Aorta (tissue), 5 donors: Measurements from ENCODE around the gene C19orf44. TPM values are rescaled to one million over a fixed set of nuclear protein-coding genes. Genes with fewer than 3 reads are reported as not detected.

Experiments used
- ATAC-seq: fragments of 200-7000 bp; cut with Tn5 transposase; one replicate; pipeline ENCODE4 v1.9.1; 2022; ENCODE audit warnings: moderate library complexity; ENCODE audit not compliant: low FRiP score
- DNase-seq, 2 donors: peaks; one replicate each; pipeline ENCODE4 v3.0.0-alpha.2; 2020
- H3K27ac ChIP-seq, 2 donors: one replicate each; pipeline ENCODE4 v1.5.1; 2013; ENCODE audit warnings: low read length in 2 of 2, mild to moderate bottlenecking in 2 of 2, moderate library complexity in 2 of 2, control low read depth in 1 of 2, inconsistent platforms in 1 of 2, low read depth in 1 of 2
- H3K27me3 ChIP-seq, 2 donors: one replicate each; pipeline ENCODE4 v1.6.1; 2013; ENCODE audit warnings: control low read depth in 1 of 2, low read length in 1 of 2, mild to moderate bottlenecking in 1 of 2, moderate library complexity in 1 of 2; ENCODE audit not compliant: insufficient read depth in 2 of 2, control insufficient read depth in 1 of 2
- H3K36me3 ChIP-seq, 2 donors: one replicate each; pipeline ENCODE4 v1.6.1; 2013; ENCODE audit warnings: control low read depth in 1 of 2, low read length in 1 of 2, mild to moderate bottlenecking in 1 of 2; ENCODE audit not compliant: insufficient read depth in 2 of 2, control insufficient read depth in 1 of 2
- H3K4me1 ChIP-seq, 2 donors: one replicate each; pipeline ENCODE4 v1.6.1; 2013; ENCODE audit warnings: low read length in 2 of 2, control low read depth in 1 of 2, mild to moderate bottlenecking in 1 of 2, moderate library complexity in 1 of 2; ENCODE audit not compliant: insufficient read depth in 2 of 2, control insufficient read depth in 1 of 2
- H3K4me3 ChIP-seq, 2 donors: one replicate each; pipeline ENCODE4 v1.5.1; 2013; ENCODE audit warnings: low read length in 2 of 2, control low read depth in 1 of 2, mild to moderate bottlenecking in 1 of 2
- H3K9me3 ChIP-seq: one replicate; pipeline ENCODE4 v1.6.1; 2013; ENCODE audit warnings: mild to moderate bottlenecking, low read length; ENCODE audit not compliant: control insufficient read depth
- WGBS, 2 donors: extraction: QIAGEN DNeasy Blood & Tissue Kit; methylation state at CpG; one replicate each; pipeline ENCODE4 v1.1.7; 2013; 5-methylcytosine and 5-hydroxymethylcytosine counted together
- intact Hi-C, 2 donors: fragments of 100-400 bp; cut with DNase I; formaldehyde crosslinking; loops; one replicate each; pipeline versions ENCODE4 v1.14.2 to v1.15.0; 2022
- polyA plus RNA-seq, 2 donors: library from polyadenylated mRNA; stranded (reverse); fragments of 200-250 nt; gene quantifications; one replicate each; pipeline ENCODE4 v1.2.3, GENCODE V29; 2013
- total RNA-seq, 2 donors: library from RNA; stranded (reverse); fragmentation: NEBNext Ultra II Directional; extraction: Animal tissue kit (Norgen Biotek cat#: 25700); gene quantifications; one replicate each; pipeline ENCODE4 v1.2.1, GENCODE V29; 2021
- donor health status: healthy with polysubstance abuse.
- donor health status: Bipolar disorder and iron deficiency.
- donor health status: DM: no; HTN: no; CAD: no.
- donor health status: DM: no; HTN: no; CAD: no.
- donor health status: DM: yes; HTN: yes; CAD: no.

C19orf44 gene
- total and polyA plus RNA-seq, 4 donors, result 1.4 to 8.2 (median 5.0) TPM

GRCh38 chr19:16457195-16457953, 38.8 kb upstream of the C19orf44 start:
- intact Hi-C loops, result no loop called here
- no peak overlapping the region for H3K4me3 ChIP-seq
- peaks cover 0 to 2% of the 10 kb centered on the region in 2 donors for H3K4me1 ChIP-seq
- no peaks in the 10 kb centered on the region for H3K9me3 ChIP-seq
- no peaks in the 10 kb centered on the region for H3K27me3 ChIP-seq
- ATAC-seq (peak; percentile 67), DNase-seq (peak in 1 of 2 donors; percentile 65)
- no peaks in the 10 kb centered on the region for H3K36me3 ChIP-seq
- 4 to 10% methylated on average over 16 of the region's 16 CpGs for WGBS, 2 donors
- H3K27ac ChIP-seq, result peak overlapping the region in 1 of 2 donors; percentile 16

- ATAC-seq (peak; percentile 40), DNase-seq (no peak)
- no peaks in the 10 kb centered on the region for H3K9me3 ChIP-seq
- 45 to 47% methylated on average over 8 of the region's 8 CpGs for WGBS, 2 donors
- H3K4me3 ChIP-seq, result no peak overlapping the region
- H3K27ac ChIP-seq, result no peak overlapping the region
- no peaks in the 10 kb centered on the region for H3K36me3 ChIP-seq
- no peaks in the 10 kb centered on the region for H3K27me3 ChIP-seq
- intact Hi-C loops, result no loop called here
- peaks cover 0 to 2% of the 10 kb centered on the region in 2 donors for H3K4me1 ChIP-seq
These were observed 38.3 kb upstream of the C19orf44 start for GRCh38 chr19:16457954-16458331.

GRCh38 chr19:16458391-16459341, 37.5 kb upstream of the C19orf44 start:
- H3K9me3 ChIP-seq, result no peaks in the 10 kb centered on the region
- H3K27me3 ChIP-seq, result no peaks in the 10 kb centered on the region
- intact Hi-C loops, result no loop called here
- 82% methylated on average over 25 of the region's 25 CpGs for WGBS, 2 donors
- no peak for DNase-seq
- H3K36me3 ChIP-seq, result no peaks in the 10 kb centered on the region
- no peak overlapping the region for H3K27ac ChIP-seq
- H3K4me1 ChIP-seq, result peaks cover 0 to 2% of the 10 kb centered on the region in 2 donors
- ATAC-seq, result no peak
- H3K4me3 ChIP-seq, result no peak overlapping the region

- no peaks in the 10 kb centered on the region for H3K4me1 ChIP-seq
- no peaks in the 10 kb centered on the region for H3K9me3 ChIP-seq
- intact Hi-C loops, result no loop called here
- no peak overlapping the region for H3K4me3 ChIP-seq
- H3K36me3 ChIP-seq, result no peaks in the 10 kb centered on the region
- no peak overlapping the region for H3K27ac ChIP-seq
- no peaks in the 10 kb centered on the region for H3K27me3 ChIP-seq
- ATAC-seq (no peak), DNase-seq (no peak)
- WGBS, 2 donors, result 93 to 94% methylated on average over 3 of the region's 3 CpGs
These were observed 36.5 kb upstream of the C19orf44 start for GRCh38 chr19:16459680-16460079.

GRCh38 chr19:16460454-16460853, 35.7 kb upstream of the C19orf44 start:
- no peak for DNase-seq
- Histone ChIP-seq H3K4me1 (no peaks in the 10 kb centered on the region), H3K27me3 (no peaks in the 10 kb centered on the region), H3K27ac (no peak overlapping the region), H3K36me3 (no peaks in the 10 kb centered on the region), H3K9me3 (no peaks in the 10 kb centered on the region), H3K4me3 (no peak overlapping the region)
- WGBS, 2 donors, result 73 to 77% methylated on average over 8 of the region's 8 CpGs
- ATAC-seq, result no peak
- intact Hi-C loops, result no loop called here

GRCh38 chr19:16461630-16462051, 34.6 kb upstream of the C19orf44 start:
- 76 to 78% methylated on average over 9 of the region's 9 CpGs for WGBS, 2 donors
- Histone ChIP-seq H3K27me3 (no peaks in the 10 kb centered on the region), H3K27ac (no peak overlapping the region), H3K9me3 (no peaks in the 10 kb centered on the region), H3K36me3 (no peaks in the 10 kb centered on the region), H3K4me3 (no peak overlapping the region), H3K4me1 (no peaks in the 10 kb centered on the region)
- DNase-seq (no peak), ATAC-seq (no peak)
- intact Hi-C loops, result no loop called here

GRCh38 chr19:16462757-16463250, 33.4 kb upstream of the C19orf44 start:
- ATAC-seq (no peak), DNase-seq (no peak)
- Histone ChIP-seq H3K4me3 (no peak overlapping the region), H3K27ac (no peak overlapping the region), H3K9me3 (no peaks in the 10 kb centered on the region), H3K4me1 (no peaks in the 10 kb centered on the region), H3K27me3 (no peaks in the 10 kb centered on the region), H3K36me3 (no peaks in the 10 kb centered on the region)
- WGBS, 2 donors, result 73 to 82% methylated on average over 6 of the region's 6 CpGs
- intact Hi-C loops, result no loop called here

GRCh38 chr19:16463341-16463990, 32.7 kb upstream of the C19orf44 start:
- no peak for ATAC-seq
- Histone ChIP-seq H3K9me3 (no peaks in the 10 kb centered on the region), H3K27ac (no peak overlapping the region), H3K36me3 (no peaks in the 10 kb centered on the region), H3K4me3 (no peak overlapping the region), H3K27me3 (no peaks in the 10 kb centered on the region), H3K4me1 (no peaks in the 10 kb centered on the region)
- intact Hi-C loops, result no loop called here
- 81 to 87% methylated on average over 6 of the region's 6 CpGs for WGBS, 2 donors
- no peak for DNase-seq
